Astrocyte (in vitro differentiated cells and primary cell): ENCODE measurements around the gene GFRA1. TPM values are rescaled to one million over a fixed set of nuclear protein-coding genes. Genes with fewer than 3 reads are reported as not detected.

ENCODE experiments used
- DNase-seq: peaks from one replicate; pipeline ENCODE4 v3.0.0-alpha.2; 2010; ENCODE audit warnings: low read depth
- FAIRE-seq: peaks from 2 replicates; lab custom pipeline; 2011; peaks lifted over from hg19 to GRCh38; lab: Jason Lieb, UNC
- H2AFZ ChIP-seq: 2 replicates; pipeline ENCODE4 v1.6.0; 2012; ENCODE audit warnings: low read depth, low read length, inconsistent platforms
- H3K27ac ChIP-seq: 2 replicates; pipeline ENCODE4 v1.5.1; 2011; ENCODE audit warnings: low read depth, low read length, inconsistent platforms
- H3K27me3 ChIP-seq: 2 replicates; pipeline ENCODE4 v1.6.0; 2011; ENCODE audit warnings: low read length, inconsistent platforms; ENCODE audit not compliant: insufficient read depth
- H3K36me3 ChIP-seq: 2 replicates; pipeline ENCODE4 v1.5.1; 2011; ENCODE audit warnings: low read length, inconsistent platforms; ENCODE audit not compliant: insufficient read depth
- H3K4me1 ChIP-seq: 2 replicates; pipeline ENCODE4 v1.5.1; 2011; ENCODE audit warnings: low read length, inconsistent platforms; ENCODE audit not compliant: insufficient read depth
- H3K4me2 ChIP-seq: 2 replicates; pipeline ENCODE4 v1.6.0; 2012; ENCODE audit warnings: low read length, inconsistent platforms
- H3K4me3 ChIP-seq: 2 replicates; pipeline ENCODE4 v1.5.1; 2011; ENCODE audit warnings: low read depth, mild to moderate bottlenecking, low read length, inconsistent platforms; ENCODE audit not compliant: insufficient read depth
- H3K79me2 ChIP-seq: 2 replicates; pipeline ENCODE4 v1.6.0; 2012; ENCODE audit warnings: mild to moderate bottlenecking, low read length, inconsistent platforms; ENCODE audit not compliant: insufficient read depth
- H3K9ac ChIP-seq: 2 replicates; pipeline ENCODE4 v1.6.0; 2012; ENCODE audit warnings: mild to moderate bottlenecking, low read length, inconsistent platforms
- H3K9me3 ChIP-seq: 2 replicates; pipeline ENCODE4 v1.5.1; 2012; ENCODE audit warnings: low read depth, mild to moderate bottlenecking, low read length, inconsistent platforms; ENCODE audit not compliant: insufficient read depth
- H4K20me1 ChIP-seq: 2 replicates; pipeline ENCODE4 v1.6.0; 2012; ENCODE audit warnings: low read length, inconsistent platforms; ENCODE audit not compliant: insufficient read depth
- H3K27ac Mint-ChIP-seq: one replicate; pipeline ENCODE4 v1.8.0; 2021; ENCODE audit warnings: mild to moderate bottlenecking, mixed read lengths; ENCODE audit not compliant: unreplicated experiment
- H3K27me3 Mint-ChIP-seq: one replicate; pipeline ENCODE4 v1.8.0; 2021; ENCODE audit warnings: low read depth, mixed read lengths; ENCODE audit not compliant: unreplicated experiment
- H3K36me3 Mint-ChIP-seq: one replicate; pipeline ENCODE4 v1.8.0; 2021; ENCODE audit warnings: low read depth, mixed read lengths; ENCODE audit not compliant: unreplicated experiment
- H3K4me1 Mint-ChIP-seq: one replicate; pipeline ENCODE4 v1.8.0; 2021; ENCODE audit warnings: low read depth, mixed read lengths; ENCODE audit not compliant: unreplicated experiment
- H3K4me3 Mint-ChIP-seq: one replicate; pipeline ENCODE4 v1.8.0; 2021; ENCODE audit warnings: mild to moderate bottlenecking, moderate library complexity, mixed read lengths; ENCODE audit not compliant: unreplicated experiment
- H3K9me3 Mint-ChIP-seq: one replicate; pipeline ENCODE4 v1.8.0; 2021; ENCODE audit warnings: mild to moderate bottlenecking, mixed read lengths; ENCODE audit not compliant: unreplicated experiment
- CTCF ChIP-seq: IDR thresholded peaks from 2 replicates; pipeline ENCODE4 v1.5.1; 2011; ENCODE audit warnings: low read depth, mild to moderate bottlenecking, inconsistent platforms, low read length, moderate library complexity; ENCODE audit not compliant: insufficient read depth
- EZH2 ChIP-seq: IDR thresholded peaks from 2 replicates; pipeline ENCODE4 v1.6.1; 2012; ENCODE audit warnings: mild to moderate bottlenecking, low read length, inconsistent platforms; ENCODE audit not compliant: insufficient read depth
- total RNA-seq: library from RNA; stranded (reverse); gene quantifications from 2 replicates; pipeline ENCODE4 v1.2.1, GENCODE V29; 2021

The GFRA1 gene
- total RNA-seq, 1 donor from 2014 or later: 24.2 TPM

- no peak for FAIRE-seq
Observed at GRCh38 chr10:116139886-116140285, 133.1 kb downstream of the GFRA1 start.

GRCh38 chr10:116138897-116139296 is 134.1 kb downstream of the GFRA1 start:
- Histone ChIP-seq H3K4me1 (no peaks in the 10 kb centered on the region), H3K9ac (no peak overlapping the region), H2AFZ (no peak overlapping the region), H3K4me2 (no peak overlapping the region), H4K20me1 (no peaks in the 10 kb centered on the region), H3K27ac (no peak overlapping the region), H3K9me3 (no peaks in the 10 kb centered on the region), H3K36me3 (no peaks in the 10 kb centered on the region), H3K79me2 (no peaks in the 10 kb centered on the region), H3K4me3 (no peak overlapping the region), H3K27me3 (peaks cover 4% of the 10 kb centered on the region)
- Mint-ChIP-seq H3K4me3 (no peak overlapping the region), H3K27me3 (peaks cover 17% of the 10 kb centered on the region), H3K4me1 (peaks cover under 1% of the 10 kb centered on the region), H3K27ac (no peak overlapping the region), H3K9me3 (no peaks in the 10 kb centered on the region), H3K36me3 (no peaks in the 10 kb centered on the region)
- no peak for FAIRE-seq
- TF ChIP-seq EZH2 (no peak), CTCF (no peak)
- DNase-seq: no peak

More at GRCh38 chr10:116139886-116140285, 133.1 kb downstream of the GFRA1 start:
- H3K4me3 Mint-ChIP-seq: no peak overlapping the region
- no peak overlapping the region for H3K27ac Mint-ChIP-seq
- DNase-seq: no peak
- no peak overlapping the region for H2AFZ ChIP-seq
- H3K4me2 ChIP-seq: no peak overlapping the region
- peaks cover 4% of the 10 kb centered on the region for H3K27me3 ChIP-seq
- no peak overlapping the region for H3K27ac ChIP-seq
- H3K4me1 ChIP-seq: no peaks in the 10 kb centered on the region
- H3K9me3 Mint-ChIP-seq: no peaks in the 10 kb centered on the region
- H3K27me3 Mint-ChIP-seq: peaks cover 17% of the 10 kb centered on the region
- H3K36me3 Mint-ChIP-seq: no peaks in the 10 kb centered on the region
- no peaks in the 10 kb centered on the region for H4K20me1 ChIP-seq
- no peak for TF ChIP-seq CTCF
- TF ChIP-seq EZH2: no peak
- no peak overlapping the region for H3K9ac ChIP-seq
- H3K4me1 Mint-ChIP-seq: no peaks in the 10 kb centered on the region
- no peaks in the 10 kb centered on the region for H3K9me3 ChIP-seq
- no peaks in the 10 kb centered on the region for H3K79me2 ChIP-seq
- H3K4me3 ChIP-seq: no peak overlapping the region
- H3K36me3 ChIP-seq: no peaks in the 10 kb centered on the region

GRCh38 chr10:116136261-116136660 is 136.7 kb downstream of the GFRA1 start:
- Histone ChIP-seq H3K4me2 (no peak overlapping the region), H3K27me3 (peaks cover 4% of the 10 kb centered on the region), H3K36me3 (no peaks in the 10 kb centered on the region), H3K9ac (no peak overlapping the region), H3K4me3 (no peak overlapping the region), H3K79me2 (no peaks in the 10 kb centered on the region), H3K4me1 (no peaks in the 10 kb centered on the region), H3K9me3 (no peaks in the 10 kb centered on the region), H4K20me1 (no peaks in the 10 kb centered on the region), H2AFZ (no peak overlapping the region), H3K27ac (no peak overlapping the region)
- H3K36me3 Mint-ChIP-seq: no peaks in the 10 kb centered on the region
- no peak overlapping the region for H3K27ac Mint-ChIP-seq
- TF ChIP-seq CTCF: no peak
- TF ChIP-seq EZH2: no peak
- peaks cover 11% of the 10 kb centered on the region for H3K4me1 Mint-ChIP-seq
- H3K27me3 Mint-ChIP-seq: peaks cover 19% of the 10 kb centered on the region
- H3K9me3 Mint-ChIP-seq: no peaks in the 10 kb centered on the region
- no peak for FAIRE-seq
- H3K4me3 Mint-ChIP-seq: no peak overlapping the region
- DNase-seq: no peak
